Esophagus squamous epithelium (tissue), 5 donors: ENCODE results near the gene ZNF593. TPM values are rescaled to one million over a fixed set of nuclear protein-coding genes. Genes with fewer than 3 reads are reported as not detected.

Experiments
- DNase-seq: peaks from one replicate; lab custom pipeline; 2025; lab: John Stamatoyannopoulos, UW
- H3K27ac ChIP-seq, 4 donors: fragments of 200-600 bp; sonication (generic); one replicate each; pipeline ENCODE4 v1.5.1; 2016 to 2019; ENCODE audit warnings: mild to moderate bottlenecking in 1 of 4
- H3K27me3 ChIP-seq, 4 donors: fragments of 200-600 bp; sonication (generic); 1 replicate in 3 of 4; 2 replicates in 1 of 4; pipeline versions ENCODE4 v1.5.1 to v1.6.0; 2017 to 2021; ENCODE audit warnings: antibody characterized with exemption in 1 of 4
- H3K36me3 ChIP-seq, 3 donors: fragments of 200-600 bp; sonication (generic); one replicate each; pipeline ENCODE4 v1.5.1; 2016 to 2019
- H3K4me1 ChIP-seq, 3 donors: fragments of 200-600 bp; sonication (generic); one replicate each; pipeline ENCODE4 v1.5.1; 2017 to 2019
- H3K4me3 ChIP-seq, 4 donors: fragments of 200-600 bp; sonication (generic); 1 replicate in 3 of 4; 2 replicates in 1 of 4; pipeline ENCODE4 v1.5.1; 2016 to 2019; ENCODE audit warnings: mild to moderate bottlenecking in 2 of 4, moderate library complexity in 1 of 4
- H3K9me3 ChIP-seq, 3 donors: fragments of 200-600 bp; sonication (generic); one replicate each; pipeline ENCODE4 v1.5.1; 2016 to 2019
- CTCF ChIP-seq, 6 experiments: fragments of 450-650 bp in 4 of 6; fragments of 200-600 bp in 2 of 6; sonication (generic) in 2 of 6; IDR thresholded peaks; one replicate each; pipeline ENCODE4 v1.5.1; 2016 to 2019; ENCODE audit warnings: antibody characterized with exemption in 6 of 6, mild to moderate bottlenecking in 4 of 6, moderate library complexity in 4 of 6
- POLR2A ChIP-seq, 4 donors: fragments of 450-650 bp; IDR thresholded peaks; one replicate each; pipeline ENCODE4 v1.6.1; 2017; ENCODE audit warnings: antibody characterized with exemption in 4 of 4, mild to moderate bottlenecking in 4 of 4, moderate library complexity in 3 of 4
- WGBS, 2 donors: methylation state at CpG; one replicate each; pipeline ENCODE4 v1.1.5; 2018; 5-methylcytosine and 5-hydroxymethylcytosine counted together
- intact Hi-C: fragments of 100-400 bp; cut with DNase I; formaldehyde crosslinking; loops from one replicate; pipeline ENCODE4 v1.15.0; 2022
- total RNA-seq, 4 donors: library from RNA; depleted of rRNA; stranded (reverse); fragments of >200 nt; gene quantifications; one replicate each; pipeline ENCODE4 v1.1.0, GENCODE V29; 2016
- donor health status: DM: yes; HTN: yes; CAD: no.

The ZNF593 gene
- total RNA-seq = 10 to 100 TPM; 19.2 to 45.6 (median 24.7) TPM

GRCh38 chr1:26169669-26170471, at the start of gene ZNF593:
TSS of gene ZNF593 (plus strand) at chr1:26169908. CDS start at chr1:26169984, 76 bp downstream.
- Histone ChIP-seq H3K27ac (peak within 1 kb of the TSS; percentile 86 to 92 (median 88)), H3K9me3 (no peaks in the 10 kb centered on the region), H3K36me3 (peaks cover 0 to 14% (median 0%) of the 10 kb centered on the region in 3 donors), H3K27me3 (no peaks in the 10 kb centered on the region), H3K4me3 (peak within 1 kb of the TSS; percentile 79 to 98 (median 90)), H3K4me1 (peaks cover 9 to 26% (median 17%) of the 10 kb centered on the region in 3 donors)
- intact Hi-C loops = loop anchor here (10.0 kb wide), 1 partner anchor 145 kb away; the partner anchor contains the start of gene CD52
- DNase-seq = peak; percentile 26
- TF ChIP-seq CTCF (IDR thresholded peaks at IDR 0.05) (peak; percentile 79 to 98 (median 92)), POLR2A (IDR thresholded peaks at IDR 0.05) (peak in 2 of 4 donors; percentile 33 to 65)
- 1 to 4% methylated on average over 8 to 24 of the region's 76 CpGs for WGBS, 2 donors

- no peak for DNase-seq
- H3K36me3 ChIP-seq = peaks cover 0 to 54% (median 5%) of the 10 kb centered on the region in 3 donors
- no peaks in the 10 kb centered on the region for H3K27me3 ChIP-seq
- H3K4me1 ChIP-seq = peaks cover 5 to 58% (median 24%) of the 10 kb centered on the region in 3 donors
- WGBS, 2 donors = 61 to 64% methylated on average over 8 of the region's 8 CpGs
- intact Hi-C loops = no loop called here
- H3K27ac ChIP-seq = peak overlapping the region; percentile 50 to 88 (median 76)
- TF ChIP-seq CTCF (IDR thresholded peaks at IDR 0.05) (no peak), POLR2A (IDR thresholded peaks at IDR 0.05) (no peak)
- no peaks in the 10 kb centered on the region for H3K9me3 ChIP-seq
- no peak overlapping the region for H3K4me3 ChIP-seq
Observed at GRCh38 chr1:26121854-26122773, 47.6 kb upstream of the ZNF593 start.

- 64 to 69% methylated on average over 7 of the region's 7 CpGs for WGBS, 2 donors
Observed at GRCh38 chr1:26122988-26123973, 46.4 kb upstream of the ZNF593 start.

More at GRCh38 chr1:26122988-26123973, 46.4 kb upstream of the ZNF593 start:
- H3K27me3 ChIP-seq = no peaks in the 10 kb centered on the region
- peaks cover 16 to 70% (median 36%) of the 10 kb centered on the region in 3 donors for H3K4me1 ChIP-seq
- H3K27ac ChIP-seq = peak overlapping the region; percentile 45 to 88 (median 70)
- H3K4me3 ChIP-seq = peak overlapping the region in 1 of 4 donors; percentile 17
- no peaks in the 10 kb centered on the region for H3K9me3 ChIP-seq
- H3K36me3 ChIP-seq = peaks cover 0 to 43% (median 5%) of the 10 kb centered on the region in 3 donors
- intact Hi-C loops = no loop called here
- DNase-seq = no peak
- no peak for TF ChIP-seq CTCF (IDR thresholded peaks at IDR 0.05)
